HG02623 (cell line): ENCODE results near the gene TMIGD2.
"Not testable (repeated sequence)": the region's sequence is repeated elsewhere in the genome, so short reads cannot be mapped to it uniquely, and the experiment has no call there.

ENCODE experiments used
- ATAC-seq: cut with Tn5 transposase; IDR thresholded peaks from one replicate; pipeline ENCODE4 v1.9.1; 2021; ENCODE audit warnings: moderate library complexity; ENCODE audit not compliant: unreplicated experiment

Gene TMIGD2, protein sequence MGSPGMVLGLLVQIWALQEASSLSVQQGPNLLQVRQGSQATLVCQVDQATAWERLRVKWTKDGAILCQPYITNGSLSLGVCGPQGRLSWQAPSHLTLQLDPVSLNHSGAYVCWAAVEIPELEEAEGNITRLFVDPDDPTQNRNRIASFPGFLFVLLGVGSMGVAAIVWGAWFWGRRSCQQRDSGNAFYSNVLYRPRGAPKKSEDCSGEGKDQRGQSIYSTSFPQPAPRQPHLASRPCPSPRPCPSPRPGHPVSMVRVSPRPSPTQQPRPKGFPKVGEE

DNA sequence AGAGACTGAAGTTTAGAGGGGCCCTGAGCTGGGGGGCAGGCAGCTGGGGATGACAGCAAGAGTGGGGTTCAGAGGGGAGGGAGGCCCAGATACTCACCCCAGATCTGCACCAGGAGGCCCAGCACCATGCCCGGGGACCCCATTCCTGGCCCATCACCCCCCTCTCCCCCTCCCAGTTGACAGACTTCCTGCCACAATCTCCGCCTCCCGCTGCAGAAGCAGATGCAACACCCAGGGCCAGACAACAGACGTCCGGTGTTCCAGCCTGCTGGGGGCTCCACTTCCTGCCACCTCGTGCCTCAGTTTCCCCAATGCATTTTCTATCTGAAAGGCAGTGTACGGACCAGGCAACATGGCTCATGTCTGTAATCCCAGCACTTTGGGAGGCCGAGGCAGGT, at the start of gene TMIGD2:
Gene TMIGD2, minus strand, starts transcription at position 147 of the 398 bp plus-strand sequence. Its CDS starts 4 bp downstream, at position 143.
- no peak for ATAC-seq

DNA sequence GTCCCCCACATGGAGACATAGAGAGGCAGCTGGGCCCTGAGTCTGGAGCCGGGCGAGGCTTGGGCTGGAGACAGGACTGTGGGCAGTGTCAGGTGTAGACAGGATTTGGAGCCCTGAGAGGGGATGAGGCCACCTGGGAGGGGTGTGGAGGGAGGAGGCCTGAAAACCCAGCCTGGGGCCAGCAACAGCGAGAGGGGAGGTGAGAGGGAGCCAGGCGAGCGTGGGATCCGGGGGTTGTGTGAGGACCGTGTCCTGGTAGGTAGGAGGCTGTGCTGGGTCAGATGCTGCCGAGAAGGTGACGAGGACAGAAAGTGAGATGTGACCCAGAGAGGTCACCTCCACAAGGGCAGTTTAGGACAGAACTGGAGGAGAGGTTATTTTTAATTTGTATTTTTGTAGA, 48.5 kb upstream of the TMIGD2 start:
- no peak for ATAC-seq

DNA sequence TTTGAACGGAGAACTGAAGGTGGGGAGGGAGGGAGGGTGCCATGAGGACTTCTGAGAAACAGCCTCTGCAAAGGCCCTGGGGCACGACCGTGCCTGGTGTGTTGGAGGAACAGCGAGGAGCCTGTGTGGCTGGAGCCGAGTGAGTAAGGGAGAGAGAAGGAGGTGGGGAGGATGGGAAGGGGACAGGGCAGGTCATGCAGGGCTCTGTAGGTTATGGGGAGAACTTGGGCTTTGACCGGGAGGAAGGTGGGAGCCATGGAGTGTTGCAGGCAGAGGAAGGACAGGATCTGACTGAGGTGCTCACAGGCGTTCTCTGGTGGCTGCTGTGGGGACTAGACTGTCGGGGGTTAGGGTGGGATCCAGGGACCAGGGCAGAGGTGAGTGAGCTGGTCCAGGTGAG, 47.9 kb upstream of the TMIGD2 start:
- ATAC-seq = no peak

DNA sequence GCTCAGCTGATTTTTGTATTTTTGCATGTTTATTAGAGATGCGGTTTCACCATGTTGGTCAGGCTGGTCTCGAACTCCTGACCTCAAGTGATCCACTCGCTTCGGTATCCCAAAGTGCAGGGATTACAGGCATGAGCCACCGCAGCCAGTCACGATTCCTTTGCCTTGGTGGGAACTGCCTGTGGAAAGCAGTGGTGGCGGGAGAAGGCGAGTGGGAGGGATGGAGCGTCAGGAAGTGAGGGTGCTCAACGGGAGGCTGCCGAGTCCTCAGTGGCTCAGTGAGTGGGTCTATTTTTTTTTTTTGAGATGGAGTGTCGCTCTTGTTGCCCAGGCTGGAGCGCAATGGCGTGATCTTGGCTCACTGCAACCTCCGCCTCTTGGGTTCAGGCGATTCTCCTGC, 47.0 kb upstream of the TMIGD2 start:
- not testable (repeated sequence) for ATAC-seq

DNA sequence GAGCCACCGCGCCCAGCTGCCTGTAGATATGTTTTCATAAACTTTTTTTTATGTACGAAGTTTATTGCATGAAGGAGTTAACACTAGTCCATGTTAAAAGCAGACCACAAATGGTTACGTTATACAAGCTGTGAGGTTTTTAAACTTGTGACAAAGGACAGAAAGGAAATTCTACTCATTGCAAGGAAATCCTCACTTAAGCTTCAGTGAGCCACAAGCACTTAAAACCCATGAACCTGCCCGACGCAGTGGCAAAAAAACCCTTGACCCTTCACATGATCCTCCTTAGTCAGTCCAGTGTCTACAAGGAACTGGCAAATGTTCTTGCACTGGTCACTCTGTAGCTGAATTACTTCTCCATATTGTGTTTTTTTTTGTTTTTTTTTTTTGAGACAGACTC, 45.3 kb upstream of the TMIGD2 start:
- no peak for ATAC-seq

DNA sequence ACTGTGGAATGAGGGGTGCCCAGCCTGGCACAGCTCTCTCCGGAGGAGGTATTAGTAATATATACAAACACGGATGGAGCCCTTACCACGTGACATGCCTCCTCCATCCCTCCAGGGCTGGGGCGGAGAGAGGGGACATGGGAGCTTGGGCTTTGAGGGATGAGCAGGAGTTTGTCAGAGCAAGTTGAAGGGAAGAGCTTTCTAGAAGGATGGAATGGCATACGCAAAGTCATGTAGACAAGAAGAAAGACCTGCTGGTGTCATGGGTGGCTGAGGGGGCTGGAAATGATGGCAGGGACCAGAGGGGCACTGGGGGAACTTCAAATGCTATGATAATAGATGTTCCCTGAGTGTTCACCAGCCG, 43.8 kb upstream of the TMIGD2 start:
- no peak for ATAC-seq

DNA sequence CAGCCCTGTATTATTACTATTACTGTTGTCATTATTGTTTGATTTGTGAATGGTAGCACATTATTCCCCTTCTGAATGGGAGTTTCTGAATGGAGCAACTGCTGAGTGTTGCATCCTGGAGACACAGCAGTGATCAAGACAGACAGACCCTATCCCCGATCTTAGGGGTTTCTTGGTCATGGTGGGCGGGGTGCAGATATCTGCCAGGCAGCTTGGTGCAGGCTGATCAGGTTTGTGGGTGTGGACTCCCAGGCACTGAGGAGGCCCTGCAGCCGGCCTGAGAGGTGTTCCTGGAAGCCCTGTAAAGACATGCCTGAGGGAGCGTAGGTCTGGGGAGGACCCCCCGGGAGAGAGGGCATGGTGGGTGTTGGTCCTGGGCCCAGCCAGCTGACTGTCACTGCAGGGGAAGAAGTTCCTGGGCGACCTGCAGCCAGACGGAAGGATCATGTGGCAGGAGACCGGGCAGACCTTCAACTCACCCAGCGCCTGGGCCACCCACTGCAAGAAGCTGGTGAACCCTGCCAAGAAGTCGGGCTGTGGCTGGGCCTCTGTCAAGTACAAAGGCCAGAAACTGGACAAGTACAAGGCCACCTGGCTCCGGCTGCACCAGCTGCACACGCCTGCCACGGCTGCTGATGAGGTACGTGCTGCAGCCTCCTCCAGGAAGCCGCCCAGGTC, 43.3 kb upstream of the TMIGD2 start:
- no peak for ATAC-seq

DNA sequence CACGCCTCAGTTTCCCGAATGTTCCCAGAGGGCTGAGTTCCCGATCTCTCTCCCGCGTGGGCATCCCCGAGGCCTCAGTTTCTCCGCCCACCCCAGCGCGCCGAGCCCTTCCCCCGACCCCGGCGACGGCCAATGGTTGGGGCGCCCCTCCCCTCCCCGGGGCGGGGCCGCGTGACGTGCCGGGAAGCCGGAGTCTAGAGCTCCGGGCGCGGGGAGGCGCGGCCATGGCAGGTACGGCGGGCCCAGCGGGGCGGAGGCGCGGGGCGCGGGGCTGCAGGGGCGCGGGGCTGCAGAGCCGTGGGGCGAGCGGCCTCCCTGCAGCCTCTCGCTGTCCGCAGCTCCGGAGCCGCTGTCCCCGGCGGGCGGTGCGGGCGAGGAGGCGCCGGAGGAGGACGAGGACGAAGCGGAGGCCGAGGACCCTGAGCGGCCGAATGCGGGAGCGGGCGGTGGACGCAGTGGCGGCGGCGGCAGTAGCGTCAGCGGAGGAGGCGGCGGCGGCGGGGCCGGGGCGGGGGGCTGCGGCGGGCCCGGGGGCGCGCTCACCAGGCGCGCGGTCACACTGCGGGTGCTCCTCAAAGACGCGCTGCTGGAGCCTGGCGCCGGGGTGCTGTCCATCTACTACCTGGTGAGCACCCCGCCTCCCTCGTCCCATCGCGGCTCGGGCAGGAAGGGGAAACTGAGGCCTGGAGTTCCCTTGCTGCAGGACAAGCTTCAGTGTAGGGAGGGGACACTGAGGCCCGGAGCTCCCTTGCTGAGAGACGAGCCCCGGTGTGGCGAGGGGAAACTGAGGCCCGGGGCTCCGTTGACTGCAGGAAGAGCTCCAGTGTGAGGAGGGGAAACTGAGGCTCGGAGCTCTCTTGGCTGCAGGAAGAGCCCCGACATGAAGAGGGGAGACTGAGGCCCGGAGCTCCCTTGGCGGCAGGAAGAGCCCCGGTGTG, 41.5 kb upstream of the TMIGD2 start, which contains the start of gene MPND:
Gene MPND, plus strand, starts transcription at position 193 of the 938 bp plus-strand sequence. Its CDS starts 32 bp downstream, at position 225.
- peak; percentile 42 for ATAC-seq

DNA sequence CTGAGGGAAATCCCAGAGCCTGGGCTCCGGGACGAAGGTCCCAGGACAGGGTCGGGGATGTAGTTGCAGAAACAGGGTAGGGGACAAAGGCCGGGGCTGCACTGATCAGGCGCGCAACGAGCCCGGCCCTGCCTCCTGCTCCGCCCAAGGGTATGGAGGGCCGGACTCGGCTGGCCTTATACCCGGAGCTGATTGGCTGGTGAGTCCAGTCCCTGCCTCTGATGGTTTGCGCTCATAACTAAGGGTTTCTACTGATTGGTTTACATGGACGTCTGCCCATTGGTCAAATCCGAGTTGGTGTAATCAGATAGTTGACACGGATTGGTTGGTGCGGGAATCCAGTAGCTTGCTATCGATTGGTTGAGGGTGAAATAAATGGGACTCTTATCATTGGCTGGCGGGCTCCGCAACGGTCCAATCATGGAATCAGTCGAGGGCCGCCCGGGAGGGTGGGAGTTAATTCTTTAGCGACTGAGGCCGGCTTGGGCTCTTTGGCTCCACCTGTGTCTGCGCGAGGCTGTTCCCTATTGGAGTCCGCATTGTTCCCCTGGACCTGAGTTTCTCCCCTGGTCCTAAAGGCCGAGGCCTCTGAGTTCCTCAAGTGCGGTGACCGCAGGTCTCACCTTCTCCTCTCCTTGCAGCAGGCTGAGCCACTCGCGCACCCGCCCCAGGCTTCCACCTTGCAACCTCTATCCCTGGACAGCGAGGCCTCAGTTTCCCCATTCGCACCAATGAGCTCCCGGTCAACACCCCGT, 40.6 kb upstream of the TMIGD2 start:
- ATAC-seq = peak; percentile 84

DNA sequence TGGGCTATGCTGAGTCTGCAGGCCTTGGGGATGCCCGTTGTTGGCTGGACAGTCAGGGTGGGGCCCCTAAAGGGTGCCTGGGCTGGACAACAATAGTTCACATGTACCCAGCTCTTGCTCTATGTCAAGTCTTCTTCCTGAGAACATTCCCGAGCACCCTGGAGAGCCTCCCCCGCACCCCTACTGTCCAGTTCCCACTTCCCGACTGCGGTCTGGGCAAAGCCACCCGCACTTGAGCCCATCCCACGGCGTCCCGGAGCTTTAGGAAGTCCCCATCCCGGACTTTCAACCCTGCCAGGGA, 40.1 kb upstream of the TMIGD2 start:
- no peak for ATAC-seq

DNA sequence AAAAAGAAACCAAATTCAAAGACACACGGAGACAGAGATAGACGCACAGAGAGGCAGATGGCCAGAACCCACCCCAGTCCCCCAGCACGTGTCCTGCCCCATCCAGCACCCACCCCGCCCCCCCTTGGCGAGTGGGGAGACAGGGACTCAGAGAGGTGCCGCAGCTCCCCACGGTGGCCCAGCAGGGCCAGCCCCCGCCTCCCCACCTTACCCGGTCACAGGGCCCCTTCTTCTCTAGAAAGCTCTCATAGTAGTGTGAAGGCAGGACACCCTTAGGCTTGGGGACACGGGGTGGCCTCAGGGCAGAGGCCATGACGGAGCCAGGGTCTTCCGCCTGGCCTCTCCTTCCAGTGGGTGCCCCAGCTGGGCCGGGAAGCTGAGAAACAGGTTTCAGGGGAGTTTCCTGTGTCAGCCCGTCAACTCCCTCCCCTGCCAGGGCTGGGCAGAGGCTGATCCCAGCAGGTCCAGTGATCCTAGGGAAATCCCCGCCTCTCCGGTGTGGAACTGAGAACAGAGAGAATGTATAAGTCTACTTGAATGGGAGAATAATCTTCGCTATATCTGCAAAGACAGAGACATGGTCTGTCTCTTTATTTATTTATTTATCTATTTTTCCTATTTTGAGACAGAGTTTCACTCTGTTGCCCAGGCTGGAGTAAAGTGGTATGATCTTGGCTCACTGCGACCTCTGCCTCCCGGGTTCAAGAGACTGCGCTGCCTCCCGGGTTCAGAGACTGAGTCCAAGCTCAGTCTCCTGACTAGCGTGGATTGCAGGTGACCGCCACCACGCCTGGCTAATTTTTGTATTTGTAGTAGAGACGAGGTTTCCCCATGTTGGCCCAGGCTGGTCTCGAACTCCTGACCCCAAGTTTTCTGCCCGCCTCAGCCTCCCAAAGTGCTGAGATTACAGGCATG, 36.5 kb upstream of the TMIGD2 start, which contains the start of gene STAP2:
Gene STAP2, minus strand, starts transcription at position 387 of the 915 bp plus-strand sequence. Its CDS starts 74 bp downstream, at position 313.
- ATAC-seq = no peak

DNA sequence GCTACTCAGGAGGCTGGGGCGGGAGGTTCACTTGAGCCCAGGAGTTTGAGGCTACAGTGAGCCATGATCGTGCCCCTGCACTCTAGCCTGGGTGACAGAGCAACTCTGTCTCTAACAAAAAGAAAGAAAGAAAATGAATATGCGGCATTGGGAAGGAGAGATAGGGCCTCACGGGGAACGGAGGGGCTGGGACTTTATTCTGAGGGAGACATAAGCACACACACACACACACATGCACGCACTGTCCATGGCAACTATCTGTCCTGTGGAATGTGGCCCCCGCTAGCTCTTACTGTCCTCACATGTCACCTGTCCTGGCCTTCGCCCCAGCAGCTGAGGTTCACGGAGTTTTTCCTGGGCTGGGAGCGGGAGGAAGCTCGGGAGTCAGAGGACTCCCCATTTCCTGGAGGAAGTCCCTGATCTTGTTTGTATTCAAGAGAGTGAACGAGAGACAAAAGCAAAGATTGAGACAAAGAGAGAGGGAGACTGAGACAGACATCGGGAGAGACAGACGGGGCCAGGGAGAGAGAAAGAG, 35.8 kb upstream of the TMIGD2 start:
- ATAC-seq = no peak

DNA sequence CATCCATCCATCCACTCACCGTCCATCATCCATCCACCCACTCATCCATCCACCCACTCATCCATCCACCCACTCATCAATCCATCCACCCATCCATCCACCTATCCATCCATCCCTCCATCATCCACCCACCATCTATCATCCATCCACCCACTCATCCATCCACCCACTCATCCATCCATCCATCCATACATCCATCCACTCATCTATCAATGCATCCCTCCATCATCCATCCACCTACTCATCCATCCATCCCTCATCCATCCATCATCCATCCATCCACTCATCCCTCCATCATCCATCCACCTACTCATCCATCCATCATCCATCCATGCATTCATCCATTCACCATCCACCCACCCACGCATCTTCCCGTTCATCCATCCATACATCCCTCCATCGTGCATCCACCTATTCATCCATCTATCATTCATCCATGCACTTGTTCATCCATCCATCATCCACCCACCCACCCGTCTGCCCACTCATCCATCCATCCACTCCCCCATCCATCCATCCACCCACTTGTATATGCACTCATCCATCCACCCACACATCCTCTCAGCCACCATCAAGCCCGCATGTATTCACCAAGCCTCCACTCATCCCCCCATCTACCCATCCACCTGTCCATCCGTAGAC, 32.9 kb upstream of the TMIGD2 start:
- no peak for ATAC-seq

DNA sequence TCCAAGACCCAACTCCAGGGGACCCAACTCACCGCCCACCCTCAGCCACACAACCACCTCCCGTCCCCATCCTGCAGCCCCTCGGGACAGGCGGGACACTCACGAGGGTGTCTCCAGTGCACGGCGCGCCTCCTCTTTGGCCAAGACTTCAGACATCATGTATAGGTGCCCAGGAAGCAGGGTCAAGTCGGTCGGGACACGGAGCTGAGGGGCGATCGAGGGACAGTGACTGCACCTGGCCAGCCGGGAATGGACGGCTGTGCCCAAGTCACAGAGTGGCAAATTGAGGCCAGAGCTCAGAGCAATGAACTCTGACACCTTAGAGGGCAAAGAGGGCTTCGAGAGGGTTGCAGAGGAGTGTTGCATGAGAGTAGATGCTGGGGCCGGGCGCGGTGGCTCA, 27.7 kb upstream of the TMIGD2 start:
- ATAC-seq = no peak

DNA sequence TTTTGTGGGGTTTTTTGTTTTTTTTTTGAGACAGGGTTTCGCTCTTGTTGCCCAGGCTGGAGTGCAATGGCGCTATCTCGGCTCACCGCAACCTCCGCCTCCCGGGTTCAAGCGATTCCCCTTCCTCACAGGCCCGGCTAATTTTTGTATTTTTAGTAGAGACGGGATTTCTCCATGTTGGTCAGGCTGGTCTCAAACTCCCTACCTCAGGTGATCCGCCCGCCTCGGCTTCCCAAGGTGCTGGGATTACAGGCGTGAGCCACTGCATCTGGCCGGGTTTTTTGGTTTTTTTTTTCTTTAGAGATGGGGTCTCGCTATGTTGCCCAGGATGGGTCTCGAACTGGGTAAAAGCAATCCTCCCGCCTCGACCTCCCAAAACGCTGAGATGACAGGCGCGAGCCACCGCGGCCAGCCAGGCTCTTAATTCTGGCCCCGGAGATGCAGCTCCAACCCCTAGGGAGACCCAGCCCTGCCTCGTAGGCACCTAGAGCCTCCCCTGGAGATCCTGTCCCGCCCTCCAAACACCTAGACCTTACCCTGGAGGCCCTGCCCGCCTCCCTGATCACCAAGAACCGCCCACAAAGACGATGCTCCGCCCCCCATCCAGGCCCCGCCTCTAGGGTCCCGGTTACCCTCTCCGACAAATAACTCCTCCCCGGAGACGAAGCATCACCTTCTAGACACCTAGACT, 26.9 kb upstream of the TMIGD2 start:
- not testable (repeated sequence) for ATAC-seq

DNA sequence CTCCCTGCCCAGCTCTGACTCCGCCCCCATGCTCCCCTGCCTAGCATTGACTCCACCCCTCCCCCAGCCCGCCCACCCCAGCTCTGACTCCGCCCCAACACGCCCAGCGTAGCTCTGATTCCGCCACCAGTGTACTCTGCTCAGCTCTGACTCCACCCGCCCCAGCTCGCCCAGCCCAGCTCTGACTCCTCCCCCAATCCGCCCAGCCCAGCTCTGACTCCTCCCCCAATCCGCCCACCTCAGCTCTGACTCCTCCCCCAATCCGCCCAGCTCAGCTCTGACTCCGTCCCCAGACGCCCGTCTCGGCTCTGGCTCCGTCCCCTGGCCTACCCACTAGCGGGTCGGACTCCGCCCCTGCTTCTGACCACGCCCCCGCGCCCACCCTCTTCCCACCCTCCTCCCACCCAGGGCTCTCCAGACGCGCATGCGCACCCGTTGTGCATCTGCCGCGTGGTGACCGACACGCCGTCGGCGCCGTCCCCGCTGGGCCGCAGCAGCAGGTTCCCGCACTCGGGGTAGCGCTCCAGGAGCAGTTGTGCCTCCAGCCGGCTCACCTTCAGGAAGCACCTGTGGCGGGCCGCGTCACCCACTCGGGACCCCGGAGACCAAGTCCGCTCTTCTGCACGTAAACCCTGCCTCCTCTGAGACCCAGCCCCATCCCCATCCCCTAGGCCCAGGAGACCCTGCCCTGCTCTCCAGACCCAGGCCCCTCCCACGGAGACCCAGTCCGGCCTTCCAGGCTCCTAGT, 26.2 kb upstream of the TMIGD2 start:
- ATAC-seq = peak; percentile 73

DNA sequence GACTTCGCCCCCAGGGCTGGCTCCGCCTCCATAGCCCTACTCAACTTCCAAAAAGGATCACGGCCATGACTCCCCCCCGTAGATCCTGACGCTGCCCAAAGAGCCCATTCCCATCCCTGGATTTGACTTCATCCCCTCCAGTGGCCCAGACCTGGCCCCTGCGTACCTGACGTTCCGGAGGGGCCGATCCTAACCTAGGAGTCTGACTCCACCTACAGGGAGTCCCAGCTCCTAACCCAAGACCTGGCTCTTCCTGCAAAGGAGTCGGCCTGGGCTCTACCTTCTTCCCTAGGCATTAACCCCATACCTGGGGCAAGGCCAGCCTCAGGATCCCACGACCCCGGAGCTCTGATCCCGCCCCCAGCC, 25.7 kb upstream of the TMIGD2 start:
- peak; percentile 15 for ATAC-seq
